LNCAP (cell line): ENCODE measurements around the gene SLC12A2.

Experiments
- TF ChIP-seq, protein P1 (sequence below): fragments of 450-650 bp; IDR thresholded peaks from 2 replicates; pipeline ENCODE4 v1.5.1; 2017; ENCODE audit warnings: mild to moderate bottlenecking

Gene SLC12A2

DNA sequence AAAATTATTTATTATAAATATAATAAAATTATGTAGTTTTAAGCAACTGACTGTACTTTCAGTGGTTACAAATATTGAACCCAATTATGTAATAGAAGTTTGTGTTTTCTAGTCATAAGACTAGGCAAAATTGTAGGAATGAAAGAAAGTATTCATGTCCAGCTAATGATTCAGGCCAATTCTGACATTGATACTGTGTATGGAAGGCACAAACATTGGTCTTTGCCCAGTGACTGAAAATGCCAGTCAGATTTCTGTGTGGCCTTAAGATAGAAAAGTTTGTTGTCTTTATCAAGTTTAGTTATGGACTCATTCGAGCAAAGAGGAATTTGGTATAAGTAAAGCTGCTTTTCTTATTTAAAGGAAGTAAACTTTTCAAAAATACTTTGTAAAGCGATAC lies 60.3 kb downstream of the SLC12A2 start:
- TF ChIP-seq, protein P1, sequence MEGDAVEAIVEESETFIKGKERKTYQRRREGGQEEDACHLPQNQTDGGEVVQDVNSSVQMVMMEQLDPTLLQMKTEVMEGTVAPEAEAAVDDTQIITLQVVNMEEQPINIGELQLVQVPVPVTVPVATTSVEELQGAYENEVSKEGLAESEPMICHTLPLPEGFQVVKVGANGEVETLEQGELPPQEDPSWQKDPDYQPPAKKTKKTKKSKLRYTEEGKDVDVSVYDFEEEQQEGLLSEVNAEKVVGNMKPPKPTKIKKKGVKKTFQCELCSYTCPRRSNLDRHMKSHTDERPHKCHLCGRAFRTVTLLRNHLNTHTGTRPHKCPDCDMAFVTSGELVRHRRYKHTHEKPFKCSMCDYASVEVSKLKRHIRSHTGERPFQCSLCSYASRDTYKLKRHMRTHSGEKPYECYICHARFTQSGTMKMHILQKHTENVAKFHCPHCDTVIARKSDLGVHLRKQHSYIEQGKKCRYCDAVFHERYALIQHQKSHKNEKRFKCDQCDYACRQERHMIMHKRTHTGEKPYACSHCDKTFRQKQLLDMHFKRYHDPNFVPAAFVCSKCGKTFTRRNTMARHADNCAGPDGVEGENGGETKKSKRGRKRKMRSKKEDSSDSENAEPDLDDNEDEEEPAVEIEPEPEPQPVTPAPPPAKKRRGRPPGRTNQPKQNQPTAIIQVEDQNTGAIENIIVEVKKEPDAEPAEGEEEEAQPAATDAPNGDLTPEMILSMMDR, result no peak

DNA sequence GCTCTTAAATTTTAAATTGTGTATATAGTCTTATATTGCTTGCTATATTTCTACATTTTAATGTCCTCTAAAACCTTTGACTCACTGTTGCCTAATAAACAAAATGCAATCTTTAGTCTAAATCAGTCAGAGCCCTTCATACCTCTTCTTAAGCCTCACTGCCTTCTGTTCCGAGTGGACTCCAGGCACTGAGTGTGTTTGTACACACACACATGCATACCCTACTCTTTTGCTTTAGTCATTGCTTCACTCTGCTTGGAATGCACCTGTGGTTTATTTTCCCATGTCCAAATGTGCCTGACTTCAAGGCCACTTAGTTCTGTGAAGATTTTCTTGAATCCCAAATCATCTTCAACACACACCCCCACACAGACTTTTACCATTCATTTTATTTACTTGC lies 60.9 kb downstream of the SLC12A2 start:
- TF ChIP-seq, protein P1, result no peak

DNA sequence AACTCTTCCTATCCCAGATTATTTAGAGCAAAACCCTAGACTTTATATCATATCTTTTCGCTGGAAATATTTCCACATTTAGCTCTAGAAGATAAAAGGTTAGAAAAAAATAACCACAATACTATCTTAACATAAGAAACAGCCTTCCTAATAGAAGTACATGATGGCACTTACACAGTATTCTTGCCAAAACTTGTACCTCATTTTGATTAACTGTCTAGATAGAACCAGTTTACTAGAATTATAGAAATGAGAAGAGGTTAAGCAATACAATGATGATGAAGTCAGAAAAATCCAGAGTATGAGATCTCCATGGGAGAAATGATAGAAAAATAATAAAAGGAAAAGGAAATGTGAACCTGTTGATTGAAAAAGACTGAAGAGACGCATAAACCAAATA lies 63.1 kb downstream of the SLC12A2 start:
- TF ChIP-seq, protein P1, result no peak

DNA sequence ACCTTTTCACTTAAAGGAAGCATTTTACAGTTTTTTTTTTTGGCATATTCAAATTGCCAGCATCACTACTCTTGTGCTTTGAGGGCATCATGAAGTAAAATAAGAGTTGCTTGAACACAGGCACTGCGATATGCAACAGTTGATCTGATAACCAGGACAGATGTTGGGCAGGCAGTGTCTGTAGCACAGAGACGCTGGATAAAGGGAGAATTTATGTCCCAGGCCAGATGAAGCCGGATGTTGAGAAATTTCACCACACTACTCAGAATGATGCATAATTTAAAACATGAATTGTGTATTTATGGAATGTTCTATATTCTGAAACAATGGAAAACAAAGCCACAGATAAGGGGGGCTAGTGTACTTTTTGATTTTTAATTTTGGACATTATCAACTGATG lies 71.4 kb downstream of the SLC12A2 start:
- TF ChIP-seq, protein P1, result no peak

DNA sequence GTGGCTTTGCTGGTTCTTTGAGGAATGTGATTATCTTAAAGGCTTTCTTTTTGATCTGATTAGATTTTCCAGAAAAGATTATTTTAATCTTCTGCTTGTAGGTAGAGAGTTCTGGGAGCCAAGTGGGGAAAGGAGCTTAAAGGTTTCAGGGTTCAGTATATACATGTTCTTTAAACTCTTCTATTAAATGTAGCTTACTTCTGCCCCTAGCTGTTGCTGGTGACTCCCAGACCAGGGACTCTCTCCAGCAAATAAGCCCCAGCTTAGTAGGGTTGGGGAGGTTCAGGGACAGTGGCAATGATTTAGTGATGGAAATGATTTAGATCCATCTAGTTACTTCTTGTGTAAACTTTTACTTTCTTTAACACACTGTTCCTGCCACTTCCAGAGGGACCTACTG lies 72.2 kb downstream of the SLC12A2 start:
- TF ChIP-seq, protein P1, result no peak

DNA sequence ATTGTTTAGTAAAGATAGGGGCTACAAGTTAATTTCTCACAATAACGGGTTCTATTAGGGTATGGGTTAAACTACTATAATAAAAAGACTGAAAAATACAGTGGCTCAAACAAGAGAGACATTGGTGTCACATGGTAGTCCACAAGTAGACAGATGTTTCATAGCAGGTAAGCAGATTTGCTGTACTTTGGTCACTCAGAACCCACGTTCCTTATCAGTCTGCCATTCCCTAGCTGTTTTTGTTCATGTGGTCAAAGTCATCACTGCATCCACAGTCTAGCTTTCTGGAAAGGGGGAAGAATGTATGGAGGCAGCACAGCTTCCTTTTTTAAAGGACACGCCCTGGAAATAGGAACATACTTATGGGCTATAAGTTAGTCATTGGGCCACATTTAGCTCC lies 73.0 kb downstream of the SLC12A2 start:
- TF ChIP-seq, protein P1, result no peak

DNA sequence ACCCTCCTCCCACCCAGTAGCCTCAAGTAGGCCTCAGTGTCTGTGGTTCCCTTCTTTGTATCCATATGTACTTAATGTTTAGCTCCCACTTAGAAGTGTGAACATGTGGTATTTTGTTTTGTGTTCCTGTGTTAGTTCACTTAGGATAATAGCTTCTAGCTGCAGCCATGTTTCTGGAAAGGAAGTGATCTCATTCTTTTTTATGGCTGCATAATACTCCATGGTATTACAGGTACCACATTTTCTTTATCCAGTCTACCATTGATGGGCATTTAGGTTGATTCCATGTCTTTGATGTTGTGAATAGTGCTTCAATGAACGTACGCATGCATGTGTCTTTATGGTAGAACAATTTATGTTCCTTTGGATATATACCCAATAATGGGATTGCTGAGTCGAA lies 74.8 kb downstream of the SLC12A2 start:
- TF ChIP-seq, protein P1, result no peak

DNA sequence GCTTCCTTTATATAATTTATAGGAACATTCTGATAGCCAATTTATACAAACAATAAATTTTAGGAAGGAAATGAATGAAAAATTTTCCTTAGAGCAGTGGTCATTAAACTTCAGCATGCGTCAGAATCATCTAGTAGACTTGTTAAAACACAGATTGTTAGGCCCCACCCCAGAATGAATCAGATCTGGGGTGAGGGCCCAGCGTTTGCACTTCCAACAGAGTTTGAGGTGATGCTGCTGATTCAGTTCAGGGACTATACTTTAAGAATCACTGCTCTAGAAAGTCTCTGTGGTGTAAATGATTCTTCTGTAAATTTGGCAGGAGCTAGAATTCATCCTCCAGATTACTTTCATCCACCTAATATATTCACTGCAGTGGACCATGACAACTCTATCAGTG lies 80.4 kb downstream of the SLC12A2 start:
- TF ChIP-seq, protein P1, result no peak
